ENCODE results near the gene TMTC2. TPM values are rescaled to one million over a fixed set of nuclear protein-coding genes. Genes with fewer than 3 reads are reported as not detected.

The TMTC2 gene
- total RNA-seq, 6 experiments from 2014 or later, result 0.74 to 1.9 (median 0.96) TPM

- 36% methylated on average over 1 of the region's 1 CpG for WGBS (ENCODE audit: insufficient coverage, low coverage, low lambda C conversion rate, missing lambda C conversion rate)
Measured at GRCh38 chr12:82959821-82960220, 273.1 kb downstream of the TMTC2 start.

DNA sequence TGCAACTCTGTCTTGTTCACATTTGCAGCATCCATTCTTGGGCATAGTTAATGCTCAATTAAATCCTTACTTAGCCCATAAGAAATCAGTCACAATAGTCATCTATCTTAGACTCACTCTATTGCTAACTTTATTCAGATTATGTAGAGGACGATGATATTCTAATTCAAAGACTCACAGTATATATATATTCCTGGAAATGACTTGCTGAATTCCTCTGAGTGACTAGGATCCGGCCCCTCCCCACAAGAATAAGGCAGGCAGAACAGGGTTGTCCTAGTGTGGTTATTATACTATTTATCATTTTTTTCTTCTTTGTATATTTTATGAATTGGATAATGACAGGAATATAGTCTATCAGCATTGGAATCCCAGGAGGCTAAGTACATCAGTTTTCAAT, 275.1 kb downstream of the TMTC2 start:
- no peaks in the 10 kb centered on the region for H3K9me3 ChIP-seq
- DNase-seq, result no peak
- H3K36me3 ChIP-seq, result no peaks in the 10 kb centered on the region
- H3K4me3 ChIP-seq, result no peak overlapping the region
- TF ChIP-seq CTCF (IDR thresholded peaks at IDR 0.05) (no peak), POLR2A (IDR thresholded peaks at IDR 0.05) (no peak)
- no peaks in the 10 kb centered on the region for H3K27me3 ChIP-seq
- WGBS (ENCODE audit: insufficient coverage, low coverage, low lambda C conversion rate, missing lambda C conversion rate), result 83% methylated on average over 2 of the region's 2 CpGs
- no peak for ATAC-seq
- intact Hi-C loops (cut with DNase I), result no loop called here
- H3K4me1 ChIP-seq, result no peaks in the 10 kb centered on the region
- no peak overlapping the region for H3K27ac ChIP-seq

More at GRCh38 chr12:82959821-82960220, 273.1 kb downstream of the TMTC2 start:
- H3K4me3 ChIP-seq, result no peak overlapping the region
- no peaks in the 10 kb centered on the region for H3K4me1 ChIP-seq
- intact Hi-C loops (cut with DNase I), result no loop called here
- no peaks in the 10 kb centered on the region for H3K36me3 ChIP-seq
- no peak for ATAC-seq
- no peak for DNase-seq
- H3K9me3 ChIP-seq, result no peaks in the 10 kb centered on the region
- no peak overlapping the region for H3K27ac ChIP-seq
- no peak for TF ChIP-seq CTCF (IDR thresholded peaks at IDR 0.05)
- no peak for TF ChIP-seq POLR2A (IDR thresholded peaks at IDR 0.05)
- H3K27me3 ChIP-seq, result no peaks in the 10 kb centered on the region

DNA sequence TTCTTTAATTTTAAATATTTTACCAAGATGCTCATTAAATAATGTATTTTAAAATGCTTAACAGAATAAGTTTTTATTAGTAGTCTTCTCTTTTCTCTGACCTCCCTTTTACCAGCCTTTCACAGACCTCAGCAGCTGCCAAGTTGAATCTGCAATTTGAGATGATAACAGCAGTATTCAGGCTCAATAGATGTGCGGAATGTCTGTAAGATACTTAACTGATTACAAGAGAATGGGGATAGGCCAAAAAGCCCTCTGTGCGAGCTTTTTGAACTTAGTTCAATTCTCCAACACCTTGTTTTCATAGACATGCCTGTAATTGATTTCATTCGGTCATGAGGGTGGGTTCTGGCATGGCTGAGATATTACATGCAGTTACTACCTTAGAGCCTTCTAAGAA, 277.2 kb downstream of the TMTC2 start:
- no peak for DNase-seq
- Histone ChIP-seq H3K27me3 (no peaks in the 10 kb centered on the region), H3K4me3 (no peak overlapping the region), H3K4me1 (no peaks in the 10 kb centered on the region), H3K9me3 (no peaks in the 10 kb centered on the region), H3K27ac (no peak overlapping the region), H3K36me3 (no peaks in the 10 kb centered on the region)
- WGBS (ENCODE audit: insufficient coverage, low coverage, low lambda C conversion rate, missing lambda C conversion rate), result 76% methylated on average over 3 of the region's 3 CpGs
- intact Hi-C loops (cut with DNase I), result no loop called here
- no peak for ATAC-seq
- TF ChIP-seq CTCF (IDR thresholded peaks at IDR 0.05) (no peak), POLR2A (IDR thresholded peaks at IDR 0.05) (no peak)

GRCh38 chr12:82964446-82964845, 277.7 kb downstream of the TMTC2 start:
- 76% methylated on average over 3 of the region's 3 CpGs for WGBS (ENCODE audit: insufficient coverage, low coverage, low lambda C conversion rate, missing lambda C conversion rate)
- DNase-seq (no peak), ATAC-seq (no peak)
- intact Hi-C loops (cut with DNase I), result no loop called here
- Histone ChIP-seq H3K27me3 (no peaks in the 10 kb centered on the region), H3K4me1 (no peaks in the 10 kb centered on the region), H3K36me3 (no peaks in the 10 kb centered on the region), H3K9me3 (no peaks in the 10 kb centered on the region), H3K4me3 (no peak overlapping the region), H3K27ac (no peak overlapping the region)
- TF ChIP-seq CTCF (IDR thresholded peaks at IDR 0.05) (no peak), POLR2A (IDR thresholded peaks at IDR 0.05) (no peak)

- TF ChIP-seq POLR2A (IDR thresholded peaks at IDR 0.05), result no peak
- TF ChIP-seq CTCF (IDR thresholded peaks at IDR 0.05), result no peak
- ATAC-seq, result peak; percentile 47 to 53 (median 48)
- 47% methylated on average over 2 of the region's 2 CpGs for WGBS (ENCODE audit: insufficient coverage, low coverage, low lambda C conversion rate, missing lambda C conversion rate)
Measured at GRCh38 chr12:82966001-82966559, 279.4 kb downstream of the TMTC2 start.

More at GRCh38 chr12:82966001-82966559, 279.4 kb downstream of the TMTC2 start:
- no peak overlapping the region for H3K4me3 ChIP-seq
- intact Hi-C loops (cut with DNase I), result no loop called here
- no peak overlapping the region for H3K27ac ChIP-seq
- DNase-seq, result no peak
- H3K36me3 ChIP-seq, result no peaks in the 10 kb centered on the region
- no peaks in the 10 kb centered on the region for H3K9me3 ChIP-seq
- H3K4me1 ChIP-seq, result no peaks in the 10 kb centered on the region
- H3K27me3 ChIP-seq, result no peaks in the 10 kb centered on the region
